ENCODE data around the gene LRRTM4.

DNA sequence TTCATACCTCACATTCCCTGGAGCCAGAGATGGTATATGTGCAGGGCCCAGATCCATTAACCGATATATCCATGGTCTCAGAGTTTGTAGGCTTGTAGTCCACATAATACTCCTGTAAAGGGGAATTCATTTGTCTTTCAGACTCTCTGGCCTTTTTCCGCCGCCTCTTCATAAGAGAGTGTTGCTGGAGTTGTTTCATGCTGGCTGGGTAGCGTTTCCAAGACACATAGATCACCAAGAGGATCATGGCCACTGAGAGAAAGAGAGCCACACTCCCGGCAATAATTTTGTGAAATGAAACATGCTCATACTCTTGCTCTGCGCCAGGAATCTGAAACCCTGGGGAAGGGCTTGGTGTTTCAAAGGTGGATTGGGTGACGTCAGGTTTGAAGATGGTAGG, 3.9 kb downstream of the LRRTM4 start:
- TF ChIP-seq, protein P1, sequence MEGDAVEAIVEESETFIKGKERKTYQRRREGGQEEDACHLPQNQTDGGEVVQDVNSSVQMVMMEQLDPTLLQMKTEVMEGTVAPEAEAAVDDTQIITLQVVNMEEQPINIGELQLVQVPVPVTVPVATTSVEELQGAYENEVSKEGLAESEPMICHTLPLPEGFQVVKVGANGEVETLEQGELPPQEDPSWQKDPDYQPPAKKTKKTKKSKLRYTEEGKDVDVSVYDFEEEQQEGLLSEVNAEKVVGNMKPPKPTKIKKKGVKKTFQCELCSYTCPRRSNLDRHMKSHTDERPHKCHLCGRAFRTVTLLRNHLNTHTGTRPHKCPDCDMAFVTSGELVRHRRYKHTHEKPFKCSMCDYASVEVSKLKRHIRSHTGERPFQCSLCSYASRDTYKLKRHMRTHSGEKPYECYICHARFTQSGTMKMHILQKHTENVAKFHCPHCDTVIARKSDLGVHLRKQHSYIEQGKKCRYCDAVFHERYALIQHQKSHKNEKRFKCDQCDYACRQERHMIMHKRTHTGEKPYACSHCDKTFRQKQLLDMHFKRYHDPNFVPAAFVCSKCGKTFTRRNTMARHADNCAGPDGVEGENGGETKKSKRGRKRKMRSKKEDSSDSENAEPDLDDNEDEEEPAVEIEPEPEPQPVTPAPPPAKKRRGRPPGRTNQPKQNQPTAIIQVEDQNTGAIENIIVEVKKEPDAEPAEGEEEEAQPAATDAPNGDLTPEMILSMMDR (IDR thresholded peaks at IDR 0.05) = no peak
- TF ChIP-seq POLR2A (IDR thresholded peaks at IDR 0.05) = no peak

Measured in thyroid gland (tissue), 4 donors.